Esophagus muscularis mucosa (tissue), 4 donors: Measurements from ENCODE around the gene RAB11FIP3. TPM values are rescaled to one million over a fixed set of nuclear protein-coding genes. Genes with fewer than 3 reads are reported as not detected.

ENCODE experiments used
- DNase-seq: peaks from one replicate; pipeline ENCODE4 v3.0.0-alpha.2; 2017; ENCODE audit errors: extremely low spot score
- H3K27ac ChIP-seq, 4 donors: fragments of 200-600 bp; sonication (generic); replicated peaks in 1 of 4; 1 replicate in 3 of 4; 2 replicates in 1 of 4; pipeline ENCODE4 v1.5.1; 2016 to 2019; ENCODE audit warnings: mild to moderate bottlenecking in 1 of 4
- H3K27me3 ChIP-seq, 4 donors: fragments of 200-600 bp; sonication (generic); one replicate each; pipeline versions ENCODE4 v1.5.1 to v1.6.0; 2016 to 2019
- H3K36me3 ChIP-seq, 4 donors: fragments of 200-600 bp; sonication (generic); one replicate each; pipeline ENCODE4 v1.5.1; 2016 to 2019
- H3K4me1 ChIP-seq, 4 donors: fragments of 200-600 bp; sonication (generic); one replicate each; pipeline ENCODE4 v1.5.1; 2016 to 2019
- H3K4me3 ChIP-seq, 4 donors: fragments of 200-600 bp; sonication (generic); 1 replicate in 2 of 4; 2 replicates in 2 of 4; pipeline ENCODE4 v1.5.1; 2016 to 2019; ENCODE audit warnings: mild to moderate bottlenecking in 4 of 4, moderate library complexity in 1 of 4
- H3K9me3 ChIP-seq, 4 donors: fragments of 200-600 bp; sonication (generic); 1 replicate in 3 of 4; 2 replicates in 1 of 4; pipeline ENCODE4 v1.5.1; 2016 to 2019
- EP300 ChIP-seq: sonication (generic); formaldehyde crosslinking; IDR thresholded peaks from one replicate; pipeline ENCODE4 v1.6.1; 2017; ENCODE audit warnings: antibody characterized with exemption
- POLR2A ChIP-seq: fragments of 450-650 bp; IDR thresholded peaks from one replicate; pipeline ENCODE4 v1.6.1; 2017; ENCODE audit warnings: antibody characterized with exemption, moderate library complexity, mild to moderate bottlenecking, low read depth
- POLR2AphosphoS5 ChIP-seq, 2 donors: sonication (generic); formaldehyde crosslinking; IDR thresholded peaks; one replicate each; pipeline ENCODE4 v1.6.1; 2017; ENCODE audit warnings: antibody characterized with exemption in 2 of 2
- WGBS: methylation state at CpG from one replicate; pipeline ENCODE4 v1.1.5; 2018; 5-methylcytosine and 5-hydroxymethylcytosine counted together
- intact Hi-C: fragments of 100-400 bp; cut with DNase I; formaldehyde crosslinking; loops from one replicate; pipeline ENCODE4 v1.15.1; 2023
- total RNA-seq, 4 donors: library from RNA; depleted of rRNA; stranded (reverse); fragments of >200 nt; gene quantifications; one replicate each; pipeline versions ENCODE4 v1.1.0 to v1.2.1, GENCODE V29; 2016
- TF ChIP-seq, protein P1 (sequence below), 3 experiments: fragments of 200-600 bp in 2 of 3; fragments of 450-650 bp in 1 of 3; sonication (generic) in 2 of 3; IDR thresholded peaks; one replicate each; pipeline ENCODE4 v1.5.1; 2017 to 2019; ENCODE audit warnings: antibody characterized with exemption in 3 of 3, mild to moderate bottlenecking in 2 of 3, moderate library complexity in 1 of 3

Gene RAB11FIP3
- total RNA-seq, 4 donors from 2014 or later: 50.3 to 77.9 (median 58.8) TPM

GRCh38 chr16:427250-427649 is 1.8 kb downstream of the RAB11FIP3 start:
- TF ChIP-seq EP300 (no peak), POLR2A (no peak), POLR2AphosphoS5 (IDR thresholded peaks at IDR 0.05) (no peak)
- TF ChIP-seq, protein P1, sequence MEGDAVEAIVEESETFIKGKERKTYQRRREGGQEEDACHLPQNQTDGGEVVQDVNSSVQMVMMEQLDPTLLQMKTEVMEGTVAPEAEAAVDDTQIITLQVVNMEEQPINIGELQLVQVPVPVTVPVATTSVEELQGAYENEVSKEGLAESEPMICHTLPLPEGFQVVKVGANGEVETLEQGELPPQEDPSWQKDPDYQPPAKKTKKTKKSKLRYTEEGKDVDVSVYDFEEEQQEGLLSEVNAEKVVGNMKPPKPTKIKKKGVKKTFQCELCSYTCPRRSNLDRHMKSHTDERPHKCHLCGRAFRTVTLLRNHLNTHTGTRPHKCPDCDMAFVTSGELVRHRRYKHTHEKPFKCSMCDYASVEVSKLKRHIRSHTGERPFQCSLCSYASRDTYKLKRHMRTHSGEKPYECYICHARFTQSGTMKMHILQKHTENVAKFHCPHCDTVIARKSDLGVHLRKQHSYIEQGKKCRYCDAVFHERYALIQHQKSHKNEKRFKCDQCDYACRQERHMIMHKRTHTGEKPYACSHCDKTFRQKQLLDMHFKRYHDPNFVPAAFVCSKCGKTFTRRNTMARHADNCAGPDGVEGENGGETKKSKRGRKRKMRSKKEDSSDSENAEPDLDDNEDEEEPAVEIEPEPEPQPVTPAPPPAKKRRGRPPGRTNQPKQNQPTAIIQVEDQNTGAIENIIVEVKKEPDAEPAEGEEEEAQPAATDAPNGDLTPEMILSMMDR (IDR thresholded peaks at IDR 0.05): no peak
- WGBS: 36% methylated on average over 10 of the region's 10 CpGs
- H3K27ac ChIP-seq: peak overlapping the region in 2 of 4 donors; percentile 91 to 92

DNA sequence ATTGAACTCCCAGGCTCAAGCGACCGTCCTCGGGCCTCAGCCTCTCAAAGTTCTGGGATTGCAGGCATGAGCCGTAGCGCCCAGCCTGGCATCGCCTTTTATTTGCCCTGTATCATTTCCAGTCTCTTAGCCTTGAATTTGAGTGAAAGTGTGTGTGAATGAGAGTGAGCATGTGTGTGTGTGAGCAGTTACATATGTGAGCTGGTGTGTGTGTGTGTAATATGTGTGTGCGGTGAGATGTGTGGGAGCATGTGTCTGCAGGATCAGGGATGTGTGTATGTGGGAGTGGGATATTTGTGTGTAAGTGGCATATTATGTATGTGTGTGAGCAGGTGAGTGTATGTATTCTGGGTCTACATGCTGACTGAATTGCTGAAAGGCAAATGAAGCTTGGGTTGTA is 5.5 kb downstream of the RAB11FIP3 start:
- H3K9me3 ChIP-seq: no peaks in the 10 kb centered on the region
- intact Hi-C loops: no loop called here
- H3K36me3 ChIP-seq: peaks cover 0 to 16% (median 5%) of the 10 kb centered on the region in 4 donors
- WGBS: 97% methylated on average over 7 of the region's 7 CpGs
- H3K4me1 ChIP-seq: peaks cover 14 to 44% (median 39%) of the 10 kb centered on the region in 4 donors
- DNase-seq: no peak
- H3K27ac ChIP-seq: no peak overlapping the region
- no peaks in the 10 kb centered on the region for H3K27me3 ChIP-seq
- no peak overlapping the region for H3K4me3 ChIP-seq
- TF ChIP-seq, protein P1 (IDR thresholded peaks at IDR 0.05): no peak
- no peak for TF ChIP-seq POLR2A
- no peak for TF ChIP-seq EP300
- no peak for TF ChIP-seq POLR2AphosphoS5 (IDR thresholded peaks at IDR 0.05)

More at GRCh38 chr16:427250-427649, 1.8 kb downstream of the RAB11FIP3 start:
- no peak for DNase-seq
- H3K9me3 ChIP-seq: no peaks in the 10 kb centered on the region
- H3K4me1 ChIP-seq: peaks cover 26 to 70% (median 63%) of the 10 kb centered on the region in 4 donors
- H3K27me3 ChIP-seq: no peaks in the 10 kb centered on the region
- H3K4me3 ChIP-seq: peak overlapping the region; percentile 80 to 87 (median 82)
- peaks cover 0 to 4% (median 0%) of the 10 kb centered on the region in 4 donors for H3K36me3 ChIP-seq
- intact Hi-C loops: loop anchor here (10.0 kb wide), 1 partner anchor 98 kb away; the partner anchor contains the start of gene CAPN15

DNA sequence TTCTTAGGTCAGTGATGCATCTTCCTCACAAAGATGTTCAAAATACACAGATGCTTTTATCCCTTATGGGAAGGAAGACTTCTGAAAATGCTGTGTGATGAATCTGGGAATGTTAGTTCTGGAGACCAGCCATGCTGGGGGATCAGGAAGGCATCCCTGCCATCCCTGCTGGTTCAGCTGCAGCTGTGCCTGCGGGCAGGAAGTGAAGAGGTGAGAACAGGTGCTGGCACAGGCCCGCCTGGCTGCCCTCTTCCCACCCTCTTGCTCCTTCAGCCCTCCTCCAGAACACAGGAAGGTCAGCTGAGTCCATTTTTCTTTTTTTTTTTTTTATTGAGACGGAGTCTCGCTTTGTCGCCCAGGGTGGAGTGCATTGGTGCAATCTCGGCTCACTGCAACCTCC is 15.2 kb downstream of the RAB11FIP3 start:
- DNase-seq: no peak
- no peaks in the 10 kb centered on the region for H3K9me3 ChIP-seq
- no peak for TF ChIP-seq POLR2AphosphoS5 (IDR thresholded peaks at IDR 0.05)
- TF ChIP-seq, protein P1 (IDR thresholded peaks at IDR 0.05): no peak
- no peak for TF ChIP-seq EP300
- TF ChIP-seq POLR2A: no peak
- H3K36me3 ChIP-seq: peaks cover 0 to 20% (median 4%) of the 10 kb centered on the region in 4 donors
- peaks cover 0 to 5% (median 0%) of the 10 kb centered on the region in 4 donors for H3K4me1 ChIP-seq
- no peak overlapping the region for H3K27ac ChIP-seq
- H3K27me3 ChIP-seq: no peaks in the 10 kb centered on the region
- H3K4me3 ChIP-seq: no peak overlapping the region
- intact Hi-C loops: no loop called here
- 96% methylated on average over 6 of the region's 6 CpGs for WGBS

DNA sequence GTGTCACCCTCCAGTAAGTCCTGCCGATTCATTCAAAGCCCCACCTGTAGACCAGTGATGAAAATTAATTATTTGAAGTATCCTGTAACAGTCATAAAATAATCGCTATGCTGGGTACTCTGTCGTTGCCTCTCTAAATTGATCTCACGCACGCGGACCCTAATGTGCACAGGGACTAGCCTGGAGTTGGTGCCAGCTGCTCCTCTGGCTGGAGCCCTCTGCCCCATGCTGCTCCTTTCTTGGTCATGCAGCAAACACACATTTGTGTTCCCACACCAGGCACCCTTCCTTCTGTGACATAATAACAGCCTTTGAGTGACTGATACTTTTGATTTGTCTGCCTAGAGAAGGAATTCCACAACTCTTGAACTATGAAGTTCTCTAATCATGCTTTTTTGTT is 16.0 kb downstream of the RAB11FIP3 start:
- H3K4me1 ChIP-seq: peaks cover 0 to 5% (median 0%) of the 10 kb centered on the region in 4 donors
- H3K36me3 ChIP-seq: peaks cover 0 to 16% (median 4%) of the 10 kb centered on the region in 4 donors
- no peak overlapping the region for H3K4me3 ChIP-seq
- no peaks in the 10 kb centered on the region for H3K27me3 ChIP-seq
- no peak for DNase-seq
- no peak overlapping the region for H3K27ac ChIP-seq
- intact Hi-C loops: no loop called here
- H3K9me3 ChIP-seq: no peaks in the 10 kb centered on the region
- WGBS: 91% methylated on average over 6 of the region's 6 CpGs
- TF ChIP-seq POLR2A (no peak), POLR2AphosphoS5 (IDR thresholded peaks at IDR 0.05) (no peak), EP300 (no peak)
- TF ChIP-seq, protein P1 (IDR thresholded peaks at IDR 0.05): no peak

DNA sequence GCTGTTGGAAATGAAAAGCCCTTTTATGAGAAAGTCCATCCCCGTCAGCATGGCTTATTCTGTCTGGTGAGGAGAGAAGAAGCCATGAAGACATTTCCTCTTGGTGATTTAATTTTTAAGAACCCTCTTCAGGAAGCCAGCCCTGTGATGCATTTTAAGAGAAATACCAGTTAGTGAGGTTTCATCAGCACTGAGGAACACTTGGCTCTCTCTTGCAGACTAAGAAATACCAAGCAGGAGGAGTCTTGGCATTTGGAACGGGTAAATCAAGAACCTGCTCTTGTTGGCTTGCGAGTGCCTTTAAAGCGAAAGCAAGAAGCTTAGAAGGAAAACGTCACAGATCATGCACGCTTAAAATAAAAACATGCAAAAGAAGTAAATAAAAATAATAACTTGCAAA is 17.5 kb downstream of the RAB11FIP3 start:
- H3K4me1 ChIP-seq: peaks cover 0 to 5% (median 0%) of the 10 kb centered on the region in 4 donors
- H3K9me3 ChIP-seq: no peaks in the 10 kb centered on the region
- no peak overlapping the region for H3K4me3 ChIP-seq
- 87% methylated on average over 6 of the region's 6 CpGs for WGBS
- no peaks in the 10 kb centered on the region for H3K27me3 ChIP-seq
- intact Hi-C loops: no loop called here
- no peak for DNase-seq
- no peak overlapping the region for H3K27ac ChIP-seq
- peaks cover 0 to 15% (median 4%) of the 10 kb centered on the region in 4 donors for H3K36me3 ChIP-seq
- TF ChIP-seq POLR2AphosphoS5 (IDR thresholded peaks at IDR 0.05): no peak
- TF ChIP-seq POLR2A: no peak
- TF ChIP-seq, protein P1 (IDR thresholded peaks at IDR 0.05): no peak
- no peak for TF ChIP-seq EP300
